SK-N-SH treated with all-trans-retinoic acid at 6 μM for 48 hours (cell line): ENCODE results near the gene IFI6.

Source experiments
- ARNTL ChIP-seq: fragments of 450-650 bp; formaldehyde crosslinking; IDR thresholded peaks from 2 replicates; pipeline ENCODE4 v1.5.0; 2020; ENCODE audit warnings: low read depth, mild to moderate bottlenecking, moderate library complexity, borderline replicate concordance
- BACH2 ChIP-seq: fragments of 250-450 bp; sonication (Bioruptor Pico); IDR thresholded peaks from 2 replicates; pipeline ENCODE4 v1.9.0; 2021; ENCODE audit warnings: mild to moderate bottlenecking, borderline replicate concordance
- CSDC2 ChIP-seq: fragments of 250-450 bp; sonication (Bioruptor Pico); IDR thresholded peaks from 2 replicates; pipeline ENCODE4 v1.5.0; 2020; ENCODE audit warnings: mild to moderate bottlenecking, moderate library complexity
- GLIS3 ChIP-seq: fragments of 250-450 bp; sonication (Bioruptor Pico); IDR thresholded peaks from 2 replicates; pipeline ENCODE4 v1.5.0; 2020; ENCODE audit warnings: mild to moderate bottlenecking, moderate library complexity
- PATZ1 ChIP-seq: fragments of 250-450 bp; sonication (Bioruptor Pico); IDR thresholded peaks from 2 replicates; pipeline ENCODE4 v1.8.0; 2020; ENCODE audit warnings: mild to moderate bottlenecking, moderate library complexity, borderline replicate concordance
- SNAI2 ChIP-seq: fragments of 250-450 bp; sonication (Bioruptor Pico); IDR thresholded peaks from 2 replicates; pipeline ENCODE4 v1.5.0; 2020; ENCODE audit warnings: mild to moderate bottlenecking, moderate library complexity
- TCF4 ChIP-seq: fragments of 250-450 bp; sonication (Bioruptor Pico); IDR thresholded peaks from 2 replicates; pipeline ENCODE4 v1.8.0; 2021; ENCODE audit warnings: mild to moderate bottlenecking, moderate library complexity, borderline replicate concordance
- ZNF70 ChIP-seq: fragments of 450-650 bp; formaldehyde crosslinking; IDR thresholded peaks from 2 replicates; pipeline ENCODE4 v1.5.0; 2020; ENCODE audit warnings: mild to moderate bottlenecking, moderate library complexity
- ZNF8 ChIP-seq: fragments of 450-650 bp; formaldehyde crosslinking; IDR thresholded peaks from 2 replicates; pipeline ENCODE4 v1.5.0; 2020; ENCODE audit warnings: mild to moderate bottlenecking, moderate library complexity

GRCh38 chr1:27624467-27625178 is 47.4 kb downstream of the IFI6 start:
- TF ChIP-seq GLIS3 (CRISPR knock-in tag) (no peak), BACH2 (CRISPR knock-in tag) (no peak), ZNF8 (no peak), PATZ1 (CRISPR knock-in tag) (no peak), TCF4 (no peak), ZNF70 (CRISPR knock-in tag) (no peak), SNAI2 (no peak), ARNTL (CRISPR knock-in tag) (no peak), CSDC2 (no peak)
